GM12878 (cell line): ENCODE measurements around the gene MSANTD3. TPM values are rescaled to one million over a fixed set of nuclear protein-coding genes. Genes with fewer than 3 reads are reported as not detected.
A peak's percentile ranks its signal among the peaks of the same experiment; 100 is the strongest.

Experiments
- CEBPB ChIP-seq, 2 experiments: fragments of 150-350 bp in 1 of 2; IDR thresholded peaks; 2 replicates each; pipeline ENCODE4 v1.6.1; 2012 to 2014; ENCODE audit warnings: low read depth in 2 of 2, low read length in 2 of 2, borderline replicate concordance in 1 of 2, inconsistent platforms in 1 of 2
- CREB1 ChIP-seq: IDR thresholded peaks from 2 replicates; pipeline ENCODE4 v1.6.1; 2012; ENCODE audit warnings: low read depth, mild to moderate bottlenecking, inconsistent platforms
- HDGF ChIP-seq: fragments of 450-650 bp; IDR thresholded peaks from 2 replicates; pipeline ENCODE4 v1.6.1; 2016; ENCODE audit warnings: antibody characterized with exemption
- LARP7 ChIP-seq: fragments of 450-650 bp; IDR thresholded peaks from 2 replicates; pipeline ENCODE4 v1.6.1; 2017; ENCODE audit warnings: mild to moderate bottlenecking
- MAX ChIP-seq: IDR thresholded peaks from 2 replicates; pipeline ENCODE4 v1.6.1; 2012; ENCODE audit warnings: low read depth, low read length, improper control_type of control experiment
- MXI1 ChIP-seq: fragments of 150-350 bp; IDR thresholded peaks from 2 replicates; pipeline ENCODE4 v1.6.1; 2011; ENCODE audit warnings: low read depth, mild to moderate bottlenecking, inconsistent platforms, low read length, improper control_type of control experiment
- NRF1 ChIP-seq: conservative IDR thresholded peaks from 2 replicates; pipeline ENCODE4 v1.6.1; 2011; ENCODE audit warnings: mild to moderate bottlenecking, low read depth, low read length, improper control_type of control experiment
- POLR2AphosphoS5 ChIP-seq: IDR thresholded peaks from 2 replicates; pipeline ENCODE4 v1.6.1; 2011; ENCODE audit warnings: mild to moderate bottlenecking, low read length, inconsistent platforms
- SMAD5 ChIP-seq: IDR thresholded peaks from 2 replicates; pipeline ENCODE4 v1.6.1; 2016; ENCODE audit warnings: antibody characterized with exemption, low read depth
- SMARCA5 ChIP-seq: fragments of 450-650 bp; IDR thresholded peaks from 2 replicates; pipeline ENCODE4 v1.6.1; 2017; ENCODE audit warnings: mild to moderate bottlenecking
- SP1 ChIP-seq: IDR thresholded peaks from one replicate; pipeline ENCODE4 v1.6.1; 2011; ENCODE audit warnings: low read depth, low read length
- SRF ChIP-seq, 2 experiments: IDR thresholded peaks; 2 replicates each; pipeline ENCODE4 v1.6.1; 2011; ENCODE audit warnings: low read depth in 2 of 2, low read length in 2 of 2, mild to moderate bottlenecking in 1 of 2, moderate library complexity in 1 of 2
- TAF1 ChIP-seq: IDR thresholded peaks from 2 replicates; pipeline ENCODE4 v1.6.1; 2011; ENCODE audit warnings: mild to moderate bottlenecking, low read depth, low read length, borderline replicate concordance
- YBX1 ChIP-seq: fragments of 450-650 bp; IDR thresholded peaks from 2 replicates; pipeline ENCODE4 v1.6.1; 2016; ENCODE audit warnings: antibody characterized with exemption
- YY1 ChIP-seq: IDR thresholded peaks from 2 replicates; pipeline ENCODE4 v1.6.1; 2011; ENCODE audit warnings: low read depth, mild to moderate bottlenecking, low read length
- ZNF24 ChIP-seq: fragments of 450-650 bp; IDR thresholded peaks from 2 replicates; pipeline ENCODE4 v1.6.1; 2017; ENCODE audit warnings: antibody characterized with exemption, mild to moderate bottlenecking
- polyA plus RNA-seq, 11 experiments: library from polyadenylated mRNA; depleted of rRNA in 4 of 11; unstranded in 6 of 11; stranded (reverse) in 5 of 11; fragments of >200 nt; fragmentation: Nextera tagmentation in 4 of 11; fragmentation: Illumina TruSeq in 1 of 11; extraction: Ambion mirVana in 4 of 11; extraction: Trizol in 1 of 11; gene quantifications; 1 replicate in 1 of 11; 2 replicates in 10 of 11; pipeline versions ENCODE4 v1.2.1 to v1.2.3, GENCODE V29; 2011 to 2016; ENCODE audit warnings: inconsistent platforms in 2 of 11, missing spikeins in 2 of 11, low read depth in 1 of 11
- total RNA-seq, 4 experiments: library from RNA; depleted of rRNA in 3 of 4; stranded (reverse); fragments of >200 nt in 3 of 4; fragmentation: Illumina TruSeq in 1 of 4; extraction: Trizol in 1 of 4; gene quantifications; 2 replicates each; pipeline versions ENCODE4 v1.2.1 to v1.2.3, GENCODE V29; 2013 to 2021
- TF ChIP-seq, protein P1 (sequence below): fragments of 450-650 bp; IDR thresholded peaks from 2 replicates; pipeline ENCODE4 v1.6.1; 2017; ENCODE audit warnings: mild to moderate bottlenecking, moderate library complexity
- TF ChIP-seq, protein P2 (sequence below): IDR thresholded peaks from 2 replicates; pipeline ENCODE4 v1.6.1; 2012; ENCODE audit warnings: improper control_type of control experiment, low read depth, low read length; ENCODE audit not compliant: insufficient replicate concordance
- TF ChIP-seq, protein P3 (sequence below): fragments of 450-650 bp; IDR thresholded peaks from 2 replicates; pipeline ENCODE4 v1.6.1; 2017; ENCODE audit warnings: low read depth, mild to moderate bottlenecking, moderate library complexity

MSANTD3 gene
- total and polyA plus RNA-seq, 10 of the 15 experiments (the other 5 are each of a cell fraction or from before 2014, with no cell fraction given), result 5.8 to 21.2 (median 14.7) TPM

DNA sequence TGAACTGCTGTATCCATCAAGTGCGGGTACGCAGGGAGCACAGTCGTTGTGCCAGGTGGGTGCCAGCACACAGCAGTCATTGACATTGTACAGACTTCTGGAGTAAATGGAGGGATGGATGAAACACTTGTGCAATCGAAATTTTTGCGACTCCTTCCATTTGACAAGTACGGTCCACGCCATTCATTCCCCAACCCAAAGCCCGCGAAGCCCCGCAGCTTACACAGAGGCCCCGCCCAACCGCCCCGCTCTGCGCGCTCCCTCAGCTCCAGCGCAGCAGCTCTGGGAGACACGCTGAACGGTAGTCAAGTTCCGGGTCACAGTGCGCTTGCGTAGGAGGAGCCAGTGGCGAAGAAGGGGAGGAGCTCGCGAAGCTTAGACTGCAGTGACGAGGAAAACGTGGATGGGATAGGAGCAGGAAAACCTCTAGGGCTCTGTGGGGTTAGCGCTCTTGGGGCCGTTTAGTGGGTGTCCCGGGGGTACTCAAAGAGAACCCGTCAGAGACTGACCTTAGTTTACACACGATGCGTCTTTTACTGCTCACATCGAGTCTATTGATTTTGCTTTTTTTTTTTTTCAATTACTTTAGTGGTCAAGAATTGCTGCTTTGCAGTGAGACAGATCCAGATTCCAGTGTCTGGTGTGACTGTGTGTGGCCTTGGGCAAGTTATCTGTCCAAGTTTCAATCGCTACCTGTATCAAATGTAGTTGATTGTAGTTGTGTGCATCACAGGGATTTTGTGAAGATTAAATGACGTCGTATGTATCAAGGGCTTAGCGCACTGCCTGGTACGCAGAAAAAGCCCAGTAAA is 15.3 kb upstream of the MSANTD3 start (continued):
- TF ChIP-seq CEBPB (IDR thresholded peaks at IDR 0.05; ENCODE audit: borderline replicate concordance in 1 of 2, low read depth in 2 of 2, low read length in 2 of 2) (no peak), SMARCA5 (no peak; the same call in 1 of the 2 replicates), CREB1 (0 out of 2 replicates have a peak, but pooled peaks have one; percentile 24), ZNF24 (no peak), HDGF (0 out of 2 replicates have a peak, but pooled peaks have one; percentile 45), POLR2AphosphoS5 (peak; percentile 62), MXI1 (0 out of 2 replicates have a peak, but pooled peaks have one; percentile 50), SMAD5 (no peak), SRF (IDR thresholded peaks at IDR 0.05; ENCODE audit: low read depth in 2 of 2, low read length in 2 of 2) (0 out of 4 replicates have a peak, but pooled peaks of 1 of the 2 experiments have one; percentile 5), SP1 (peak; percentile 9), MAX (peak; percentile 50; the same call in 1 of the 2 replicates), NRF1 (peak; percentile 79), YBX1 (no peak), TAF1 (peak; percentile 57; the same call in 1 of the 2 replicates), LARP7 (no peak), YY1 (0 out of 2 replicates have a peak, but pooled peaks have one; percentile 10)
- TF ChIP-seq, protein P1, sequence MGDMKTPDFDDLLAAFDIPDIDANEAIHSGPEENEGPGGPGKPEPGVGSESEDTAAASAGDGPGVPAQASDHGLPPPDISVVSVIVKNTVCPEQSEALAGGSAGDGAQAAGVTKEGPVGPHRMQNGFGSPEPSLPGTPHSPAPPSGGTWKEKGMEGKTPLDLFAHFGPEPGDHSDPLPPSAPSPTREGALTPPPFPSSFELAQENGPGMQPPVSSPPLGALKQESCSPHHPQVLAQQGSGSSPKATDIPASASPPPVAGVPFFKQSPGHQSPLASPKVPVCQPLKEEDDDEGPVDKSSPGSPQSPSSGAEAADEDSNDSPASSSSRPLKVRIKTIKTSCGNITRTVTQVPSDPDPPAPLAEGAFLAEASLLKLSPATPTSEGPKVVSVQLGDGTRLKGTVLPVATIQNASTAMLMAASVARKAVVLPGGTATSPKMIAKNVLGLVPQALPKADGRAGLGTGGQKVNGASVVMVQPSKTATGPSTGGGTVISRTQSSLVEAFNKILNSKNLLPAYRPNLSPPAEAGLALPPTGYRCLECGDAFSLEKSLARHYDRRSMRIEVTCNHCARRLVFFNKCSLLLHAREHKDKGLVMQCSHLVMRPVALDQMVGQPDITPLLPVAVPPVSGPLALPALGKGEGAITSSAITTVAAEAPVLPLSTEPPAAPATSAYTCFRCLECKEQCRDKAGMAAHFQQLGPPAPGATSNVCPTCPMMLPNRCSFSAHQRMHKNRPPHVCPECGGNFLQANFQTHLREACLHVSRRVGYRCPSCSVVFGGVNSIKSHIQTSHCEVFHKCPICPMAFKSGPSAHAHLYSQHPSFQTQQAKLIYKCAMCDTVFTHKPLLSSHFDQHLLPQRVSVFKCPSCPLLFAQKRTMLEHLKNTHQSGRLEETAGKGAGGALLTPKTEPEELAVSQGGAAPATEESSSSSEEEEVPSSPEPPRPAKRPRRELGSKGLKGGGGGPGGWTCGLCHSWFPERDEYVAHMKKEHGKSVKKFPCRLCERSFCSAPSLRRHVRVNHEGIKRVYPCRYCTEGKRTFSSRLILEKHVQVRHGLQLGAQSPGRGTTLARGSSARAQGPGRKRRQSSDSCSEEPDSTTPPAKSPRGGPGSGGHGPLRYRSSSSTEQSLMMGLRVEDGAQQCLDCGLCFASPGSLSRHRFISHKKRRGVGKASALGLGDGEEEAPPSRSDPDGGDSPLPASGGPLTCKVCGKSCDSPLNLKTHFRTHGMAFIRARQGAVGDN, result peak; percentile 80
- TF ChIP-seq, protein P2, sequence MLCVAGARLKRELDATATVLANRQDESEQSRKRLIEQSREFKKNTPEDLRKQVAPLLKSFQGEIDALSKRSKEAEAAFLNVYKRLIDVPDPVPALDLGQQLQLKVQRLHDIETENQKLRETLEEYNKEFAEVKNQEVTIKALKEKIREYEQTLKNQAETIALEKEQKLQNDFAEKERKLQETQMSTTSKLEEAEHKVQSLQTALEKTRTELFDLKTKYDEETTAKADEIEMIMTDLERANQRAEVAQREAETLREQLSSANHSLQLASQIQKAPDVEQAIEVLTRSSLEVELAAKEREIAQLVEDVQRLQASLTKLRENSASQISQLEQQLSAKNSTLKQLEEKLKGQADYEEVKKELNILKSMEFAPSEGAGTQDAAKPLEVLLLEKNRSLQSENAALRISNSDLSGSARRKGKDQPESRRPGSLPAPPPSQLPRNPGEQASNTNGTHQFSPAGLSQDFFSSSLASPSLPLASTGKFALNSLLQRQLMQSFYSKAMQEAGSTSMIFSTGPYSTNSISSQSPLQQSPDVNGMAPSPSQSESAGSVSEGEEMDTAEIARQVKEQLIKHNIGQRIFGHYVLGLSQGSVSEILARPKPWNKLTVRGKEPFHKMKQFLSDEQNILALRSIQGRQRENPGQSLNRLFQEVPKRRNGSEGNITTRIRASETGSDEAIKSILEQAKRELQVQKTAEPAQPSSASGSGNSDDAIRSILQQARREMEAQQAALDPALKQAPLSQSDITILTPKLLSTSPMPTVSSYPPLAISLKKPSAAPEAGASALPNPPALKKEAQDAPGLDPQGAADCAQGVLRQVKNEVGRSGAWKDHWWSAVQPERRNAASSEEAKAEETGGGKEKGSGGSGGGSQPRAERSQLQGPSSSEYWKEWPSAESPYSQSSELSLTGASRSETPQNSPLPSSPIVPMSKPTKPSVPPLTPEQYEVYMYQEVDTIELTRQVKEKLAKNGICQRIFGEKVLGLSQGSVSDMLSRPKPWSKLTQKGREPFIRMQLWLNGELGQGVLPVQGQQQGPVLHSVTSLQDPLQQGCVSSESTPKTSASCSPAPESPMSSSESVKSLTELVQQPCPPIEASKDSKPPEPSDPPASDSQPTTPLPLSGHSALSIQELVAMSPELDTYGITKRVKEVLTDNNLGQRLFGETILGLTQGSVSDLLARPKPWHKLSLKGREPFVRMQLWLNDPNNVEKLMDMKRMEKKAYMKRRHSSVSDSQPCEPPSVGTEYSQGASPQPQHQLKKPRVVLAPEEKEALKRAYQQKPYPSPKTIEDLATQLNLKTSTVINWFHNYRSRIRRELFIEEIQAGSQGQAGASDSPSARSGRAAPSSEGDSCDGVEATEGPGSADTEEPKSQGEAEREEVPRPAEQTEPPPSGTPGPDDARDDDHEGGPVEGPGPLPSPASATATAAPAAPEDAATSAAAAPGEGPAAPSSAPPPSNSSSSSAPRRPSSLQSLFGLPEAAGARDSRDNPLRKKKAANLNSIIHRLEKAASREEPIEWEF, result no peak
- TF ChIP-seq, protein P3, sequence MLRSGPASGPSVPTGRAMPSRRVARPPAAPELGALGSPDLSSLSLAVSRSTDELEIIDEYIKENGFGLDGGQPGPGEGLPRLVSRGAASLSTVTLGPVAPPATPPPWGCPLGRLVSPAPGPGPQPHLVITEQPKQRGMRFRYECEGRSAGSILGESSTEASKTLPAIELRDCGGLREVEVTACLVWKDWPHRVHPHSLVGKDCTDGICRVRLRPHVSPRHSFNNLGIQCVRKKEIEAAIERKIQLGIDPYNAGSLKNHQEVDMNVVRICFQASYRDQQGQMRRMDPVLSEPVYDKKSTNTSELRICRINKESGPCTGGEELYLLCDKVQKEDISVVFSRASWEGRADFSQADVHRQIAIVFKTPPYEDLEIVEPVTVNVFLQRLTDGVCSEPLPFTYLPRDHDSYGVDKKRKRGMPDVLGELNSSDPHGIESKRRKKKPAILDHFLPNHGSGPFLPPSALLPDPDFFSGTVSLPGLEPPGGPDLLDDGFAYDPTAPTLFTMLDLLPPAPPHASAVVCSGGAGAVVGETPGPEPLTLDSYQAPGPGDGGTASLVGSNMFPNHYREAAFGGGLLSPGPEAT, result no peak
